ENCODE results near the gene SNAPC1. TPM values are rescaled to one million over a fixed set of nuclear protein-coding genes. Genes with fewer than 3 reads are reported as not detected.
"Not testable (repeated sequence)": the region's sequence is repeated elsewhere in the genome, so short reads cannot be mapped to it uniquely, and the experiment has no call there.

SNAPC1 gene
- total RNA-seq, 1 experiment from 2014 or later: 13.8 TPM

DNA sequence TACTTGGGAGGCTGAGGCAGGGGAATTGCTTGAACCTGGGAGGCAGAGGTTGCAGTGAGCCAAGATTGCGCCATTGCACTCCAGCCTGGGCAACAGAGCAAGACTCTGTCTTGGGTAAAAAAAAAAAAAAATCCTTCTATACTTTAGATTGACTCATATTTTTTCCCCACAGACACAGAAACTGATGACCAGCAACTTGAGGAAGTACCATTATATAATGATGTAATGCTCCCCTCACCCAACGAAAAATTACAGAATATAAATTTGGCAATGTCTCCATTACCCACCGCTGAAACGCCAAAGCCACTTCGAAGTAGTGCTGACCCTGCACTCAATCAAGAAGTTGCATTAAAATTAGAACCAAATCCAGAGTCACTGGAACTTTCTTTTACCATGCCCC lies 24.3 kb upstream of the SNAPC1 start:
- no TSS peak for BruUV-seq (replicated peaks)
- H3K27me3 ChIP-seq (replicated peaks; ENCODE audit: insufficient read depth, low read depth, low read length, poor library complexity): no peaks in the 10 kb centered on the region
- TF ChIP-seq, protein P1, sequence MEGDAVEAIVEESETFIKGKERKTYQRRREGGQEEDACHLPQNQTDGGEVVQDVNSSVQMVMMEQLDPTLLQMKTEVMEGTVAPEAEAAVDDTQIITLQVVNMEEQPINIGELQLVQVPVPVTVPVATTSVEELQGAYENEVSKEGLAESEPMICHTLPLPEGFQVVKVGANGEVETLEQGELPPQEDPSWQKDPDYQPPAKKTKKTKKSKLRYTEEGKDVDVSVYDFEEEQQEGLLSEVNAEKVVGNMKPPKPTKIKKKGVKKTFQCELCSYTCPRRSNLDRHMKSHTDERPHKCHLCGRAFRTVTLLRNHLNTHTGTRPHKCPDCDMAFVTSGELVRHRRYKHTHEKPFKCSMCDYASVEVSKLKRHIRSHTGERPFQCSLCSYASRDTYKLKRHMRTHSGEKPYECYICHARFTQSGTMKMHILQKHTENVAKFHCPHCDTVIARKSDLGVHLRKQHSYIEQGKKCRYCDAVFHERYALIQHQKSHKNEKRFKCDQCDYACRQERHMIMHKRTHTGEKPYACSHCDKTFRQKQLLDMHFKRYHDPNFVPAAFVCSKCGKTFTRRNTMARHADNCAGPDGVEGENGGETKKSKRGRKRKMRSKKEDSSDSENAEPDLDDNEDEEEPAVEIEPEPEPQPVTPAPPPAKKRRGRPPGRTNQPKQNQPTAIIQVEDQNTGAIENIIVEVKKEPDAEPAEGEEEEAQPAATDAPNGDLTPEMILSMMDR (conservative IDR thresholded peaks at IDR 0.05; ENCODE audit: low read depth, low read length): no peak
- no peak for TF ChIP-seq EZH2 (IDR thresholded peaks at IDR 0.05; ENCODE audit: borderline replicate concordance, low read depth, low read length, poor library complexity, severe bottlenecking)
- no peaks in the 10 kb centered on the region for H3K4me1 ChIP-seq (ENCODE audit: insufficient read depth, low read length, poor library complexity, severe bottlenecking)
- CTCF ChIA-PET: no interaction called here
- no peaks in the 10 kb centered on the region for H3K9me3 ChIP-seq (ENCODE audit: low read depth, low read length, poor library complexity, severe bottlenecking)
- no peak overlapping the region for H3K27ac ChIP-seq (ENCODE audit: low read depth, low read length, poor library complexity, severe bottlenecking)
- POLR2A ChIA-PET (ENCODE audit: low non-redundant PET): no interaction called here
- H3K36me3 ChIP-seq (ENCODE audit: insufficient read depth, low read length, poor library complexity, severe bottlenecking): peaks cover 94% of the 10 kb centered on the region
- no peak for DNase-seq (ENCODE audit: low spot score)
- intact Hi-C loops (cut with micrococcal nuclease; ENCODE audit: unreplicated experiment): no loop called here
- H3K4me3 ChIP-seq (ENCODE audit: low read depth, low read length, poor library complexity, severe bottlenecking): no peak overlapping the region

DNA sequence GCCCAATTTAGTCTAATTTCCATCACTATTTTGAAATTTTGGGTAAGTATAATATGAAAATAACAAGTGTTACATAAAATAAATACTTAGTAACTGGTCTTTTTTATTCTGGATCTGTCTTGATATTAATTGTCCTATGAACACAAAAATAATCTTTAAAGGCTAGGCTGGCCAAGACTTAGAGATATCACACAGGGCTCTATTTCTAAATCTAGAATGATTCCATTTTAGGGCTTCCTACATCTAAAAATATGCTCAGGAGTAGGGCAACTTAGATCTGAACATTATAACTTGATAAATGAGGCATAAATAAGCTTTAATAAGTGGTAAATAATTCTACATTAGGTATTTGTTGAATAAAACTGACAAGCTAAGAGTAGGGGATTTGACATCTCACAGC lies 23.1 kb upstream of the SNAPC1 start:
- ChIA-PET POLR2A (ENCODE audit: low non-redundant PET) (no interaction called here), CTCF (no interaction called here)
- intact Hi-C loops (cut with micrococcal nuclease; ENCODE audit: unreplicated experiment): no loop called here
- Histone ChIP-seq H3K9me3 (ENCODE audit: low read depth, low read length, poor library complexity, severe bottlenecking) (no peaks in the 10 kb centered on the region), H3K27me3 (replicated peaks; ENCODE audit: insufficient read depth, low read depth, low read length, poor library complexity) (no peaks in the 10 kb centered on the region), H3K4me3 (ENCODE audit: low read depth, low read length, poor library complexity, severe bottlenecking) (no peak overlapping the region), H3K4me1 (ENCODE audit: insufficient read depth, low read length, poor library complexity, severe bottlenecking) (no peaks in the 10 kb centered on the region), H3K36me3 (ENCODE audit: insufficient read depth, low read length, poor library complexity, severe bottlenecking) (peaks cover 91% of the 10 kb centered on the region), H3K27ac (ENCODE audit: low read depth, low read length, poor library complexity, severe bottlenecking) (no peak overlapping the region)
- no peak for DNase-seq (ENCODE audit: low spot score)
- TSS peak; percentile 12 for BruUV-seq (replicated peaks)
- no peak for TF ChIP-seq EZH2 (IDR thresholded peaks at IDR 0.05; ENCODE audit: borderline replicate concordance, low read depth, low read length, poor library complexity, severe bottlenecking)

DNA sequence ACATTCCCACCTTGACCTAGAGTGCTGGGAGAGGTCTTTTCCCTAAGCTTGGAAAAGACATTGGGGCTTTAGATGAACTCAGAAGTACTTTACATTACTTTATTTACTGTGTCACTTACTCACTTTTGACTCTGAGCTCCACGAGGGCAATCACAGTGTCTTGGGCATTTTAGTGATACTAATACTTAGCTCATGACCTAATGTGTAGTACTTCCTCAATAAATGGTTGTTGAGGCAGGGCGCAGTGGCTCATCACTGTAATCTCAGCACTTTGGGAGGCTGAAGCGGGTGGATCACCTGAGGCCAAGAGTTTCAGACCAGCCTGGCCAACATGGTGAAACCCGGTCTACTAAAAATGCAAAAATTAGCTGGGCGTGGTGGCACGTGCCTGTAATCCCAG lies 19.8 kb upstream of the SNAPC1 start:
- Histone ChIP-seq H3K36me3 (ENCODE audit: insufficient read depth, low read length, poor library complexity, severe bottlenecking) (peaks cover 85% of the 10 kb centered on the region), H3K4me1 (ENCODE audit: insufficient read depth, low read length, poor library complexity, severe bottlenecking) (no peaks in the 10 kb centered on the region), H3K27me3 (replicated peaks; ENCODE audit: insufficient read depth, low read depth, low read length, poor library complexity) (no peaks in the 10 kb centered on the region), H3K27ac (ENCODE audit: low read depth, low read length, poor library complexity, severe bottlenecking) (no peak overlapping the region), H3K4me3 (ENCODE audit: low read depth, low read length, poor library complexity, severe bottlenecking) (no peak overlapping the region), H3K9me3 (ENCODE audit: low read depth, low read length, poor library complexity, severe bottlenecking) (no peaks in the 10 kb centered on the region)
- TF ChIP-seq EZH2 (IDR thresholded peaks at IDR 0.05; ENCODE audit: borderline replicate concordance, low read depth, low read length, poor library complexity, severe bottlenecking): no peak
- TF ChIP-seq, protein P1 (conservative IDR thresholded peaks at IDR 0.05; ENCODE audit: low read depth, low read length): no peak
- intact Hi-C loops (cut with micrococcal nuclease; ENCODE audit: unreplicated experiment): no loop called here
- POLR2A ChIA-PET (ENCODE audit: low non-redundant PET): no interaction called here
- no TSS peak for BruUV-seq (replicated peaks)
- CTCF ChIA-PET: no interaction called here
- DNase-seq (ENCODE audit: low spot score): no peak

DNA sequence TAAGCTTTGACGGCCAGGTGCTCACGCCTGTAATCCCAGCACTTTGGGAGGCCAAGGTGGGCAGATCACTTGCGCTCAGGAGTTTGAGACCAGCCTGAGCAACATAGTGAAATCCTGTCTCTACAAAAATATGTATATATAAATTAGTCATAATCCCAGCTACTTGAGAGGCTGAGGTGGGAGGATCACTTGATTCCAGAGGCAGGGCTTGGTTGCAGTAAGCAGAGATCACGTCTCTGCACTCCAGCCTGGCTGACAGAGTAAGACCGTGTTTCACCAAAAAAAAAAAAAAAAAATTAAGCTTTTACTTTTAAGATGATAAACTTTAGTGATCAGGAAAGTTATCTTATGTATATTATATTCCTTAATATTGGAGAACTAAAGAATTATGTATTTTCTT lies 18.0 kb upstream of the SNAPC1 start:
- POLR2A ChIA-PET (ENCODE audit: low non-redundant PET): interaction anchor here (0.7 kb wide), 1 partner anchor 504 kb away, joined by 4 read pairs; no protein-coding TSS in a partner anchor
- no peaks in the 10 kb centered on the region for H3K4me1 ChIP-seq (ENCODE audit: insufficient read depth, low read length, poor library complexity, severe bottlenecking)
- H3K27me3 ChIP-seq (replicated peaks; ENCODE audit: insufficient read depth, low read depth, low read length, poor library complexity): no peaks in the 10 kb centered on the region
- intact Hi-C loops (cut with micrococcal nuclease; ENCODE audit: unreplicated experiment): no loop called here
- CTCF ChIA-PET: no interaction called here
- no peak overlapping the region for H3K4me3 ChIP-seq (ENCODE audit: low read depth, low read length, poor library complexity, severe bottlenecking)
- H3K9me3 ChIP-seq (ENCODE audit: low read depth, low read length, poor library complexity, severe bottlenecking): no peaks in the 10 kb centered on the region
- H3K36me3 ChIP-seq (ENCODE audit: insufficient read depth, low read length, poor library complexity, severe bottlenecking): peaks cover 78% of the 10 kb centered on the region
- DNase-seq (ENCODE audit: low spot score): no peak
- TF ChIP-seq, protein P1 (conservative IDR thresholded peaks at IDR 0.05; ENCODE audit: low read depth, low read length): no peak
- no peak for TF ChIP-seq EZH2 (IDR thresholded peaks at IDR 0.05; ENCODE audit: borderline replicate concordance, low read depth, low read length, poor library complexity, severe bottlenecking)
- BruUV-seq (replicated peaks): no TSS peak
- no peak overlapping the region for H3K27ac ChIP-seq (ENCODE audit: low read depth, low read length, poor library complexity, severe bottlenecking)

DNA sequence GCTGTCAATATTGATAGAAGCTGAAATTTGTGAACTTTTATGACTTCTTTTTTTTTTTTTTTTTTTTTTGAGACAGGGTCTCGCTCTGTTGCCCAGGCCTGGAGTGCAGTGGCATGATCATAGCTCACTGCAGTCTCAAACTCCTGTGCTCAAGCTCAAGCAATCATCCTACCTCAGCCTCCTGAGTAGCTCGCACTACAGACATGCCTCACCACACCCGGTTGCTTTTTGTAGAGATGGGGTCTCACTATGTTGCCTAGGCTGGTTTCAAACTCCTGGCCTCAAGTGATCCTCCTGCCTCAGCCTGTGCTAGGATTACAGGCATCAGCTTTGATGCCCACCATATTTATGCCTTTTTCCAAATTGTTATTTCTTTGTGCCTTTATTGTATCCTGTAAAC lies 15.9 kb upstream of the SNAPC1 start:
- H3K4me3 ChIP-seq (ENCODE audit: low read depth, low read length, poor library complexity, severe bottlenecking); POLR2A ChIA-PET (ENCODE audit: low non-redundant PET); H3K4me1 ChIP-seq (ENCODE audit: insufficient read depth, low read length, poor library complexity, severe bottlenecking); BruUV-seq (replicated peaks); H3K27me3 ChIP-seq (replicated peaks; ENCODE audit: insufficient read depth, low read depth, low read length, poor library complexity); DNase-seq (ENCODE audit: low spot score); H3K27ac ChIP-seq (ENCODE audit: low read depth, low read length, poor library complexity, severe bottlenecking); H3K9me3 ChIP-seq (ENCODE audit: low read depth, low read length, poor library complexity, severe bottlenecking); CTCF ChIA-PET; intact Hi-C loops (cut with micrococcal nuclease; ENCODE audit: unreplicated experiment): not testable (repeated sequence)
- H3K36me3 ChIP-seq (ENCODE audit: insufficient read depth, low read length, poor library complexity, severe bottlenecking): peaks cover 60% of the 10 kb centered on the region

Data from A673 (cell line).